K562 (cell line): ENCODE results near the gene CCNK. TPM values are rescaled to one million over a fixed set of nuclear protein-coding genes. Genes with fewer than 3 reads are reported as not detected.

Experiments used
- ATAC-seq: fragments of 200-7000 bp; cut with Tn5 transposase; 3 replicates; pipeline ENCODE4 v1.9.1; 2020; ENCODE audit warnings: moderate library complexity
- BruUV-seq: library from RNA; stranded (reverse); fragments of 400-500 nt; replicated peaks from 2 replicates; lab custom pipeline; 2021; lab: Mats Ljungman, UMichigan
- CTCF ChIA-PET: fragments of 300-600 bp; formaldehyde crosslinking; extraction: SDS; loops from one replicate; lab custom pipeline; 2021; ENCODE audit warnings: low intra/inter-chr PET ratio; lab: Yijun Ruan, JAX
- POLR2A ChIA-PET: fragments of 300-600, 350-650 bp; sonication (Branson Sonifier 250); formaldehyde crosslinking; extraction: SDS; loops from one replicate; lab custom pipeline; 2021; ENCODE audit warnings: antibody characterized with exemption, inconsistent platforms; lab: Yijun Ruan, JAX
- DNase-seq, 4 experiments: peaks; one replicate each; pipeline versions ENCODE4 v3.0.0 to v3.0.0-alpha.2; 2011 to 2018; ENCODE audit warnings: low spot score in 3 of 4, mixed read lengths in 3 of 4; ENCODE audit errors: extremely low read depth in 1 of 4
- FAIRE-seq: peaks from 2 replicates; lab custom pipeline; 2011; peaks lifted over from hg19 to GRCh38; lab: Jason Lieb, UNC
- H2AFZ ChIP-seq: 2 replicates; pipeline ENCODE4 v1.6.0; 2011; ENCODE audit warnings: low read depth, low read length, control low read depth, inconsistent platforms
- H3K27ac ChIP-seq: fragments of 200-600 bp; 3 replicates; pipeline ENCODE4 v1.8.0; 2011; ENCODE audit warnings: low read depth, mild to moderate bottlenecking, control low read depth, inconsistent platforms, low read length, moderate library complexity, mixed read lengths; ENCODE audit errors: extremely low read depth
- H3K27me3 ChIP-seq, 2 experiments: fragments of 300-600 bp in 1 of 2; 2 replicates in 1 of 2; 3 replicates in 1 of 2; pipeline versions ENCODE4 v1.6.0 to v1.8.0; 2011; ENCODE audit warnings: inconsistent platforms in 2 of 2, low read length in 2 of 2, mild to moderate bottlenecking in 1 of 2, mixed read lengths in 1 of 2, moderate library complexity in 1 of 2; ENCODE audit not compliant: control insufficient read depth in 2 of 2, insufficient read depth in 2 of 2
- H3K36me3 ChIP-seq: fragments of 300-600 bp; 3 replicates; pipeline ENCODE4 v1.8.0; 2011; ENCODE audit warnings: mild to moderate bottlenecking, low read length, inconsistent platforms; ENCODE audit not compliant: control insufficient read depth, insufficient read depth
- H3K4me1 ChIP-seq, 2 experiments: fragments of 200-600 bp in 1 of 2; replicated peaks in 1 of 2; 2 replicates in 1 of 2; 3 replicates in 1 of 2; pipeline versions ENCODE4 v1.5.1 to v1.8.0; 2011; ENCODE audit warnings: inconsistent platforms in 2 of 2, low read length in 2 of 2, mild to moderate bottlenecking in 1 of 2, mixed read lengths in 1 of 2, moderate library complexity in 1 of 2; ENCODE audit not compliant: control insufficient read depth in 2 of 2, insufficient read depth in 2 of 2
- H3K4me2 ChIP-seq: 2 replicates; pipeline ENCODE4 v1.6.1; 2011; ENCODE audit warnings: low read length, control low read depth, inconsistent platforms, mixed read lengths; ENCODE audit not compliant: insufficient read depth
- H3K4me3 ChIP-seq: fragments of 200-600 bp; sonication (generic), shearing (Covaris generic); 2 replicates; pipeline ENCODE4 v1.5.1; 2016; ENCODE audit warnings: control low read depth, inconsistent platforms
- H3K79me2 ChIP-seq: fragments of 200-600 bp; 3 replicates; pipeline ENCODE4 v1.8.0; 2011; ENCODE audit warnings: low read length, inconsistent platforms; ENCODE audit not compliant: control insufficient read depth, insufficient read depth
- H3K9ac ChIP-seq, 2 experiments: 2 replicates each; pipeline versions ENCODE4 v1.6.0 to v1.6.1; 2011; ENCODE audit warnings: low read depth in 2 of 2, low read length in 2 of 2, control low read depth in 1 of 2, inconsistent platforms in 1 of 2, mild to moderate bottlenecking in 1 of 2, mixed read lengths in 1 of 2; ENCODE audit not compliant: insufficient read depth in 1 of 2
- H3K9me1 ChIP-seq: one replicate; pipeline ENCODE4 v1.6.0; 2011; ENCODE audit warnings: inconsistent platforms, mild to moderate bottlenecking, low read length, moderate library complexity; ENCODE audit not compliant: control insufficient read depth, insufficient read depth
- H3K9me3 ChIP-seq: replicated peaks from 2 replicates; pipeline ENCODE4 v1.5.1; 2011; ENCODE audit warnings: low read depth, low read length, inconsistent platforms; ENCODE audit not compliant: control insufficient read depth, insufficient read depth
- H4K20me1 ChIP-seq: replicated peaks from 2 replicates; pipeline ENCODE4 v1.6.1; 2011; ENCODE audit warnings: low read length, inconsistent platforms, mixed read lengths; ENCODE audit not compliant: control insufficient read depth, insufficient read depth
- EP300 ChIP-seq: IDR thresholded peaks from 2 replicates; pipeline ENCODE4 v1.6.1; 2012; ENCODE audit warnings: low read length, improper control_type of control experiment
- POLR2G ChIP-seq: fragments of 200-400 bp; formaldehyde crosslinking; IDR thresholded peaks from 2 replicates; pipeline ENCODE4 v1.6.1; 2017; ENCODE audit warnings: low read depth, mild to moderate bottlenecking, antibody characterized with exemption, low read length, moderate library complexity
- POLR3A ChIP-seq: IDR thresholded peaks from 2 replicates; pipeline ENCODE4 v1.6.1; 2011; ENCODE audit warnings: borderline replicate concordance, mild to moderate bottlenecking, moderate library complexity; ENCODE audit not compliant: insufficient read length, insufficient read depth; ENCODE audit errors: extremely low read depth
- PTBP1 ChIP-seq: fragments of 200-400 bp; formaldehyde crosslinking; IDR thresholded peaks from 2 replicates; pipeline ENCODE4 v1.6.1; 2017; ENCODE audit warnings: low read depth, low read length
- RBM22 ChIP-seq: fragments of 200-400 bp; formaldehyde crosslinking; IDR thresholded peaks from 2 replicates; pipeline ENCODE4 v1.6.1; 2018; ENCODE audit warnings: low read length, low read depth; ENCODE audit not compliant: poor library complexity, severe bottlenecking
- ZNF212 ChIP-seq: fragments of 450-650 bp; formaldehyde crosslinking; IDR thresholded peaks from 2 replicates; pipeline ENCODE4 v1.4.0; 2020; ENCODE audit warnings: mild to moderate bottlenecking
- ZNF232 ChIP-seq: sonication (generic); formaldehyde crosslinking; IDR thresholded peaks from 2 replicates; pipeline ENCODE4 v1.8.0; 2022; ENCODE audit warnings: mild to moderate bottlenecking, missing genetic modification reagents
- WGBS: fragments of 100-300 bp; shearing (Covaris generic); methylation state at CpG from one replicate; pipeline ENCODE4 v1.1.6; 2016; ENCODE audit warnings: low coverage, mixed read lengths; ENCODE audit not compliant: insufficient coverage; ENCODE audit errors: missing lambda C conversion rate; 5-methylcytosine and 5-hydroxymethylcytosine counted together
- in situ Hi-C: fragments of 300-500 bp; cut with MboI; formaldehyde crosslinking; loops from 4 replicates; pipeline ENCODE4 v1.15.0; 2018; ENCODE audit warnings: inconsistent platforms, mixed read lengths
- intact Hi-C: fragments of 100-400 bp; cut with micrococcal nuclease; formaldehyde crosslinking; loops from 2 replicates; pipeline ENCODE4 v1.14.2; 2022
- polyA plus RNA-seq, 8 experiments: library from polyadenylated mRNA; depleted of rRNA in 4 of 8; stranded (reverse) in 5 of 8; unstranded in 3 of 8; fragments of >200 nt; fragmentation: Nextera tagmentation in 2 of 8; fragmentation: Illumina TruSeq in 1 of 8; extraction: Ambion mirVana in 2 of 8; extraction: Trizol in 1 of 8; gene quantifications; 2 replicates each; pipeline versions ENCODE4 v1.2.1 to v1.2.3, GENCODE V29; 2011 to 2014; ENCODE audit warnings: inconsistent platforms in 1 of 8, missing spikeins in 1 of 8
- total RNA-seq, 7 experiments: library from RNA; depleted of rRNA in 6 of 7; stranded (reverse); fragments of >200 nt in 6 of 7; fragmentation: Illumina TruSeq in 2 of 7; extraction: Trizol in 2 of 7; gene quantifications; 2 replicates each; pipeline versions ENCODE4 v1.2.1 to v1.2.3, GENCODE V29; 2011 to 2021; ENCODE audit warnings: low replicate concordance in 1 of 7
- TF ChIP-seq, protein P1 (sequence below): fragments of 250-450 bp; sonication (Bioruptor Pico); IDR thresholded peaks from 2 replicates; pipeline ENCODE4 v1.4.0; 2020; ENCODE audit warnings: mild to moderate bottlenecking, moderate library complexity

The CCNK gene
- total and polyA plus RNA-seq, 9 of the 15 experiments (the other 6 are each of a cell fraction or from before 2014, with no cell fraction given) = 5.8 to 84.2 (median 16.4) TPM

DNA sequence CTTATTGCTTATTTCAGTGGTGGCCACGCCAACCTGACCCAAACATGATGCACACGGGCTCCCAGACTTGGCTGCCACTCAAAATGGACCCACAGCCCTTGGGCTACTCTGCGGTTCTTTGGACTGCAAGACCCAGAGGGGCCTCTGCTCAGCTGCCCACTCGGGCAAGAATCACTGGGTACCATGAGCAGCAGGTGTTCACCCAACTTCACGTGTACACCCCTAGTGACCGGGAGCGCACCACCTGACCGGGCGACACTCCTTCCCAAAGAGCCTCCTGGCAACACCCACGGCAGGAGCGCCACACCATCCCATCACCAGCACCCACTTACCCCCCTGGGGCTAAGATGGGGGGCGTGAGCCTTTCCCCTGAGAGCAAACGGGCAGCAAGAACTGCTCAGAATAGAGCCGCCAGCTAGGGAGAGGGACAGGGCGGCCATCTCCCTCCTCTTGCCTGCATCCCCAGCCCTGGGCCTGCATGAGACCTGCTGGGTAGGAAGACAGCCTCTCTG is 32.0 kb downstream of the CCNK start:
- H3K27me3 ChIP-seq = no peaks in the 10 kb centered on the region
- no peak overlapping the region for H3K4me3 ChIP-seq
- ChIA-PET POLR2A (interaction anchor here (0.7 to 1.2 kb wide), 2 partner anchors 10 to 171 kb away, joined by 3 to 4 read pairs; partner anchors contain the start of gene CYP46A1), CTCF (no interaction called here)
- no peaks in the 10 kb centered on the region for H3K79me2 ChIP-seq
- intact Hi-C loops = no loop called here
- no peak overlapping the region for H2AFZ ChIP-seq
- peaks cover 33% of the 10 kb centered on the region; the same call in 2 of the 3 replicates for H3K36me3 ChIP-seq
- in situ Hi-C loops = no loop called here
- H3K9ac ChIP-seq = no peak overlapping the region
- TF ChIP-seq RBM22 = peak; percentile 51
- TF ChIP-seq ZNF212 (CRISPR knock-in tag) = no peak
- TF ChIP-seq POLR3A = no peak
- no peak for TF ChIP-seq ZNF232 (CRISPR knock-in tag)
- TF ChIP-seq, protein P1, sequence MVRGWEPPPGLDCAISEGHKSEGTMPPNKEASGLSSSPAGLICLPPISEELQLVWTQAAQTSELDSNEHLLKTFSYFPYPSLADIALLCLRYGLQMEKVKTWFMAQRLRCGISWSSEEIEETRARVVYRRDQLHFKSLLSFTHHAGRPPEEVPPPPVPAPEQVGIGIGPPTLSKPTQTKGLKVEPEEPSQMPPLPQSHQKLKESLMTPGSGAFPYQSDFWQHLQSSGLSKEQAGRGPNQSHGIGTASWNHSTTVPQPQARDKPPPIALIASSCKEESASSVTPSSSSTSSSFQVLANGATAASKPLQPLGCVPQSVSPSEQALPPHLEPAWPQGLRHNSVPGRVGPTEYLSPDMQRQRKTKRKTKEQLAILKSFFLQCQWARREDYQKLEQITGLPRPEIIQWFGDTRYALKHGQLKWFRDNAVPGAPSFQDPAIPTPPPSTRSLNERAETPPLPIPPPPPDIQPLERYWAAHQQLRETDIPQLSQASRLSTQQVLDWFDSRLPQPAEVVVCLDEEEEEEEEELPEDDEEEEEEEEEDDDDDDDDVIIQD = no peak
- no peak for TF ChIP-seq EP300
- no peak for TF ChIP-seq PTBP1
- TF ChIP-seq POLR2G = peak; percentile 40; the same call in 1 of the 2 replicates
- H4K20me1 ChIP-seq = 0 out of 2 replicates have a peak, but pooled peaks cover 8% of the 10 kb centered on the region
- no peak overlapping the region for H3K27ac ChIP-seq
- ATAC-seq (no peak; the same call in 2 of the 3 replicates), FAIRE-seq (no peak), DNase-seq (no peak)
- H3K4me1 ChIP-seq = peaks cover 0 to 17% of the 10 kb centered on the region in 2 experiments; a peak in 2 of 5 replicates
- BruUV-seq = no TSS peak
- no peaks in the 10 kb centered on the region for H3K9me1 ChIP-seq
- WGBS = 85% methylated on average over 8 of the region's 15 CpGs
- H3K4me2 ChIP-seq = no peak overlapping the region
- H3K9me3 ChIP-seq = no peaks in the 10 kb centered on the region
